ENCODE results near the gene MYOCD. TPM values are rescaled to one million over a fixed set of nuclear protein-coding genes. Genes with fewer than 3 reads are reported as not detected.
"Not testable (repeated sequence)": the region's sequence is repeated elsewhere in the genome, so short reads cannot be mapped to it uniquely, and the experiment has no call there.

MYOCD gene
- total RNA-seq, 4 donors from 2014 or later, result 0.80 to 9.3 (median 1.6) TPM

DNA sequence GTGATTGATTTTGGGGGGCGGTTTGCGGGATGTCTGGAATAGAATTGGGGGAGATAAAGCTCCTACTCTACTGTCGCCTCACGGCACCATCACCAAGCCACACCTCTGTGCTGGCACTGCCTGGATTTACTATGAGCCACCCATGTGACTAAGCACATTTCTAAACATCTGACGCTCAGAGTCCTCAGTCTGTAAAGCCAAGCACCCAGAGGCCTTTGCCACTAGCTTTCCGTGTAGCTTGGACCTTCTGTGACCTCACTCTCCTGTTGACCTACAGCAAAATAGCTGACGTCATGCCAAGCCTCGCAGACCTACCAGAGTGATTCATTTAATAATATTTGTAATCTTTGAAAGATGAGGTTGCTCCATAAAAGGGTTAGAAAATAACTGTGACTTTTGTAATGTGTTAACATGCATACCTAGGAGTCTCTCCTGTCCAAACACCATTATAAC, 38.5 kb upstream of the MYOCD start:
- intact Hi-C loops (cut with DNase I; ENCODE audit: low total_unique reads), result no loop called here
- WGBS, 2 donors, result 67 to 71% methylated on average over 8 of the region's 8 CpGs
- H3K4me3 ChIP-seq (ENCODE audit: low read depth, poor library complexity, severe bottlenecking), result no peak overlapping the region
- TF ChIP-seq POLR2A (IDR thresholded peaks at IDR 0.05), result no peak
- TF ChIP-seq, protein P1, sequence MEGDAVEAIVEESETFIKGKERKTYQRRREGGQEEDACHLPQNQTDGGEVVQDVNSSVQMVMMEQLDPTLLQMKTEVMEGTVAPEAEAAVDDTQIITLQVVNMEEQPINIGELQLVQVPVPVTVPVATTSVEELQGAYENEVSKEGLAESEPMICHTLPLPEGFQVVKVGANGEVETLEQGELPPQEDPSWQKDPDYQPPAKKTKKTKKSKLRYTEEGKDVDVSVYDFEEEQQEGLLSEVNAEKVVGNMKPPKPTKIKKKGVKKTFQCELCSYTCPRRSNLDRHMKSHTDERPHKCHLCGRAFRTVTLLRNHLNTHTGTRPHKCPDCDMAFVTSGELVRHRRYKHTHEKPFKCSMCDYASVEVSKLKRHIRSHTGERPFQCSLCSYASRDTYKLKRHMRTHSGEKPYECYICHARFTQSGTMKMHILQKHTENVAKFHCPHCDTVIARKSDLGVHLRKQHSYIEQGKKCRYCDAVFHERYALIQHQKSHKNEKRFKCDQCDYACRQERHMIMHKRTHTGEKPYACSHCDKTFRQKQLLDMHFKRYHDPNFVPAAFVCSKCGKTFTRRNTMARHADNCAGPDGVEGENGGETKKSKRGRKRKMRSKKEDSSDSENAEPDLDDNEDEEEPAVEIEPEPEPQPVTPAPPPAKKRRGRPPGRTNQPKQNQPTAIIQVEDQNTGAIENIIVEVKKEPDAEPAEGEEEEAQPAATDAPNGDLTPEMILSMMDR (IDR thresholded peaks at IDR 0.05), result no peak
- no peak for DNase-seq (ENCODE audit: low spot score in 2 of 2)

DNA sequence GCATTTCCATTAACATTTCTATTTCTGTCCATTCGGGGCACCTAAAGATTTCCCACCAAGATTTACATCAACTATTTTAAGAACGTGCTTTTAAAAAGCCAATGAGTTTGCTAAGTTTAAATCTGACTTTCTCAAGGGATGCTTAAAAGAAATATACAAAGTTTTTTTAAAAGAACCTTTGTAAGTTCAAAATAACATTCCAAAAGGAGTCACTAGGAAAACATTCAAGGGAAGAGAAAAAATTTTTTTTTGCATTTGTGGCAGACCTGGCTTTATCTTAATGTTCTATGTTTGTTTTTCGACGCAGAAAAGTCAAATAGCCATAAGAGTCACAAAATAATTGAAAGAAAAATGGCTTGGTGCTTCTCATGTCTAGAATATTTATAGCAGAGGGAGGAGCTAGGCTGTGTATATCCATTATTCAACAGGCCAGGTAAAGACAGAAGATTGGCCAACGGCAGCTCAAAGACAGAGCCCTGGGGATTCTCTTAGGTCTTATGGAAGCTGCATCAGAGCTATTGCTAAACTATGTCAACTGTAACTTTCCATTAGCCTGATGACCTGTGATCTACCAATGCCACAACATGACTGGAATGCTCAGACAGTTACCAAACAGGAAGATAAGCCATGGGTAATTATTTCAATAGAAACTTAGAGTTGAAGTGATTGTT, 37.8 kb upstream of the MYOCD start:
- WGBS, 2 donors, result 72 to 76% methylated on average over 5 of the region's 5 CpGs
- DNase-seq (ENCODE audit: low spot score in 2 of 2), result no peak
- intact Hi-C loops (cut with DNase I; ENCODE audit: low total_unique reads), result no loop called here
- TF ChIP-seq, protein P1 (IDR thresholded peaks at IDR 0.05), result no peak
- no peak for TF ChIP-seq POLR2A (IDR thresholded peaks at IDR 0.05)
- no peak overlapping the region for H3K4me3 ChIP-seq (ENCODE audit: low read depth, poor library complexity, severe bottlenecking)

DNA sequence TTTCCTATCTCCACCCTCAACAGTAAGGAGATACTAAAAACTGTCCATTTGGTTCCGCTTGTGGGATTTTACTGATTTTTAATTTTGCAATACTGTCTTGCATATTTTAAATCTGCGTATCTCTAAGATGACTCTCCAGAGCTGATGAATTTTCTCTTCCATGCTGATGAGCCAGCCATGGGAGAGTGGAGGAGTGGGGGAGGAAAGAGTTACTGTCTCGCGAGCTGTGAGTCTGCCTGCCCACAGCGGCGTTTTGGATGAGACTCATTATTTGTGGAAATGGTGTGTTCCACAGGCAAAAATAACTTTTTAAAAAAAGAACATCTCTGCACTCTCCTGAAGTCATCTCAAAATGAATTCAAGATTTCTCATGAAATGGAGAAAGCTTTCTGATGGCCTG, 34.6 kb upstream of the MYOCD start:
- no peak for TF ChIP-seq POLR2A (IDR thresholded peaks at IDR 0.05)
- TF ChIP-seq, protein P1 (IDR thresholded peaks at IDR 0.05), result no peak
- no peak overlapping the region for H3K4me3 ChIP-seq (ENCODE audit: low read depth, poor library complexity, severe bottlenecking)
- intact Hi-C loops (cut with DNase I; ENCODE audit: low total_unique reads), result no loop called here
- 65 to 74% methylated on average over 6 of the region's 6 CpGs for WGBS, 2 donors
- DNase-seq (ENCODE audit: low spot score in 2 of 2), result no peak

DNA sequence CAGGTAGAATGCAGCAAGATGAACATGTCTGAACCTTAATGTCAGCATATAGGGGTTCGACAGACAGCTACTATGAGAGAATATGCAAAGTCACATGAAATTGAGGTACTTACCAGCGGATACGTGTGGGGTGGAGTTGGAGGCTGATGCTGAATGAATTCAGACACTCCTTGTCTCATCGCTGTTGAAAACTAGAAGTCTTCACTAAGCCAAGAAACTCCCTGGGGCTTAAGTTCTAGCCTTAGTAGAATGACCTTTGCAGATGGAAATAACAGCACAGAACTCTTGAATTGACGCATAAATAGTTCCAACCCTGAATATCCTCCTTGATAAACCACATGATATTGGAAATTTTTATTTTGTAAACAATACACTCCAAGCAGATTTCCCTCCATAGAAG, 32.9 kb upstream of the MYOCD start:
- TF ChIP-seq, protein P1 (IDR thresholded peaks at IDR 0.05), result no peak
- no peak for TF ChIP-seq POLR2A (IDR thresholded peaks at IDR 0.05)
- DNase-seq (ENCODE audit: low spot score in 2 of 2), result no peak
- H3K4me3 ChIP-seq (ENCODE audit: low read depth, poor library complexity, severe bottlenecking), result no peak overlapping the region
- 79 to 82% methylated on average over 5 of the region's 5 CpGs for WGBS, 2 donors
- intact Hi-C loops (cut with DNase I; ENCODE audit: low total_unique reads), result no loop called here

DNA sequence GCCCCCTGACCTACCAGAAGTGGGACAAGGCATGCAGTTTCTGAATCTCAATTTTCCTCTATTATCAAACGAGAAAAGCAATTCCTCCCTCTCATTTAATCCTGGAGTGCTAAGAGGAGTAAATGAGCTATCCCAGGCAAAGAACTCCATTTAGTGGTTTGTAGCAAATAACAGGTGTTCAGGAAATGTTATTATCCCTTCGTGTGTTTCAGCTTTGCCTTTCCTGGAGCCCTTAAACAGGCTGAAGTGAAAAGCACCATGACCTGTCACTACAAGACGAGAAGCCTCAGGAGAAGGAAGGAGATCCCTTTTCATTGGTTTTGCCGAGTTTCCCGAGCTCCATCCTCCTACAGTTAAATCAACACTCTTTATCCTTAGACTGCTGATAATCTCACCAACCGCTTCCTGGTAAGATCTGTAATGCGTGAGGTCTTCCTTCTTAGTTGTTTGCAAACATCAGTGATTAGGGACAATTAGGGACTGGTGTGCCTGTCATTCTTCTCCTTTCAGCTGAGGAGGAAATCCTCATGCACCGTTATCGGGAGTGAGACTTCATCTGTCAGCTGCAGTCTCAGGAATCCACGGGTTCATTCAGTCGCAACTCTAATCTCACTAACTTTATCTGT, 30.8 kb upstream of the MYOCD start:
- WGBS, 2 donors, result 30 to 36% methylated on average over 11 of the region's 11 CpGs
- intact Hi-C loops (cut with DNase I; ENCODE audit: low total_unique reads), result no loop called here
- no peak for DNase-seq (ENCODE audit: low spot score in 2 of 2)
- no peak for TF ChIP-seq POLR2A (IDR thresholded peaks at IDR 0.05)
- H3K4me3 ChIP-seq (ENCODE audit: low read depth, poor library complexity, severe bottlenecking), result no peak overlapping the region

DNA sequence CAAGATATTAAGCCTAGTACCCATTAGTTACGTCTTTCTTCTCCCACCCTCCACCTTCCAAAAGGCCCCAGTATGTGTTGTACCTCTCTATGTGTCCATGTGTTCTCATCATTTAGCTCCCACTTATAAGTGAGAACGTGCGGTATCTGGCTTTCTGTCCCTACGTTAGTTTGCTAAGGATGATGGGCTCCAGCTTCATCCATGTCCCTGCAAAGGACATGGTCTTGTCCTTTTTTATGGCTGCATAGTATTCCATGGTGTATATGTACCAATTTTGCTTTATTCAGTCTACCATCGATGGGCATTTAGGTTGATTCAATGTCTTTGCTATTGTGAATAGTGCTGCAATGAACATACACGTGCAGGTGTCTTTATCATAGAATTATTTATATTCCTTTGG, 29.7 kb upstream of the MYOCD start:
- WGBS, 2 donors, result 90 to 93% methylated on average over 6 of the region's 6 CpGs
- H3K4me3 ChIP-seq (ENCODE audit: low read depth, poor library complexity, severe bottlenecking); intact Hi-C loops (cut with DNase I; ENCODE audit: low total_unique reads); DNase-seq (ENCODE audit: low spot score in 2 of 2): not testable (repeated sequence)

DNA sequence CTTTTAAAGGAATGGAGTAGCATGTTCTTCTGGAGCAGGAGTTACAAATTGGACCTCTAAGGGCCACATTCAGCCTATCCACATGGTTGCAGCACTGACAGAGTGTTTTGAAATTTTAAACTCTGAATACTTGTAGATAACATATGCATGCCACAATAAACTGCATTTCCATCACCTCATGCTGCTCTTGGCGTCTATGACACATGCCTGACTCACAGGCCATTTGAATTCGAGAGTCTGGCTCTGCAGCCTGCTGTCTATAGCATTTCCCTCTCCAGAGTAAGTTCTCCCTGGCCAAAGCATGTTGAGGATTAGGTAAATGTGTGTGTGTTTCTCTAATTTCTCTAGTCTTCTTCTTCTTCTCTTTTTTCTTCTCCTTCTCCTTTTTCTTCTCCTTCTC, 28.7 kb upstream of the MYOCD start:
- TF ChIP-seq POLR2A (IDR thresholded peaks at IDR 0.05), result no peak
- TF ChIP-seq, protein P1 (IDR thresholded peaks at IDR 0.05), result no peak
- DNase-seq (ENCODE audit: low spot score in 2 of 2), result no peak
- H3K4me3 ChIP-seq (ENCODE audit: low read depth, poor library complexity, severe bottlenecking), result no peak overlapping the region
- intact Hi-C loops (cut with DNase I; ENCODE audit: low total_unique reads), result no loop called here
- WGBS, 2 donors, result 16 to 25% methylated on average over 2 of the region's 2 CpGs
